Measurements from ENCODE around the gene MMP25. TPM values are rescaled to one million over a fixed set of nuclear protein-coding genes. Genes with fewer than 3 reads are reported as not detected.

MMP25 gene
- total and polyA plus RNA-seq, 10 of the 15 experiments (the other 5 are each of a cell fraction or from before 2014, with no cell fraction given), result 0.03 to 0.36 (median 0.13) TPM; not detected in 1

GRCh38 chr16:3035972-3036725 is 10.2 kb upstream of the MMP25 start:
- BruUV-seq (replicated peaks), result no TSS peak
- ChIA-PET CTCF (interaction anchor here (8.9 to 18.2 kb wide), 2 partner anchors 31 to 92 kb away, joined by 143 to 421 read pairs; no protein-coding TSS in a partner anchor), SMC1A (ENCODE audit: uncharacterized antibody, unreplicated experiment) (no interaction called here), POLR2A (no interaction called here), RAD21 (ENCODE audit: unreplicated experiment) (no interaction called here)
- intact Hi-C loops (cut with micrococcal nuclease; ENCODE audit: unreplicated experiment), result no loop called here
- DNase-seq (ENCODE audit: low read depth, low spot score) (no peak), FAIRE-seq (no peak), ATAC-seq (no peak)
- Histone ChIP-seq H3K4me1 (ENCODE audit: control insufficient read depth, insufficient read depth, low read length) (peaks cover 6% of the 10 kb centered on the region), H3K27me3 (replicated peaks in 1 of 2; ENCODE audit: control insufficient read depth in 2 of 2, insufficient read depth in 2 of 2, low read length in 1 of 2) (peaks cover 8 to 17% of the 10 kb centered on the region in 2 experiments; a peak in 3 of 4 replicates), H3K9ac (ENCODE audit: control insufficient read depth, insufficient read depth, low read length) (no peak overlapping the region), H3K4me3 (no peak overlapping the region), H3K27ac (ENCODE audit: control insufficient read depth, insufficient read depth) (no peak overlapping the region), H4K20me1 (ENCODE audit: control insufficient read depth, insufficient read depth) (no peaks in the 10 kb centered on the region), H3K9me3 (replicated peaks; ENCODE audit: control insufficient read depth, insufficient read depth, low read length) (no peaks in the 10 kb centered on the region), H3K4me2 (ENCODE audit: control insufficient read depth, insufficient read depth) (no peak overlapping the region), H3K79me2 (ENCODE audit: control insufficient read depth, insufficient read depth, low read length) (no peaks in the 10 kb centered on the region), H2AFZ (ENCODE audit: control insufficient read depth, low read depth, low read length) (no peak overlapping the region), H3K36me3 (ENCODE audit: control insufficient read depth in 2 of 2, insufficient read depth in 2 of 2, low read length in 1 of 2) (no peaks in the 10 kb centered on the region)
- 1% methylated on average over 23 of the region's 40 CpGs for WGBS (ENCODE audit: insufficient coverage, insufficient replicate concordance, low lambda C conversion rate, missing lambda C conversion rate)
- TF ChIP-seq MYC (IDR thresholded peaks at IDR 0.05; ENCODE audit: insufficient read depth, insufficient read length, insufficient replicate concordance, low read length, severe bottlenecking) (no peak), SUZ12 (IDR thresholded peaks at IDR 0.05; ENCODE audit: unreplicated experiment) (peak; percentile 86)
- in situ Hi-C loops (cut with MboI), result no loop called here

DNA sequence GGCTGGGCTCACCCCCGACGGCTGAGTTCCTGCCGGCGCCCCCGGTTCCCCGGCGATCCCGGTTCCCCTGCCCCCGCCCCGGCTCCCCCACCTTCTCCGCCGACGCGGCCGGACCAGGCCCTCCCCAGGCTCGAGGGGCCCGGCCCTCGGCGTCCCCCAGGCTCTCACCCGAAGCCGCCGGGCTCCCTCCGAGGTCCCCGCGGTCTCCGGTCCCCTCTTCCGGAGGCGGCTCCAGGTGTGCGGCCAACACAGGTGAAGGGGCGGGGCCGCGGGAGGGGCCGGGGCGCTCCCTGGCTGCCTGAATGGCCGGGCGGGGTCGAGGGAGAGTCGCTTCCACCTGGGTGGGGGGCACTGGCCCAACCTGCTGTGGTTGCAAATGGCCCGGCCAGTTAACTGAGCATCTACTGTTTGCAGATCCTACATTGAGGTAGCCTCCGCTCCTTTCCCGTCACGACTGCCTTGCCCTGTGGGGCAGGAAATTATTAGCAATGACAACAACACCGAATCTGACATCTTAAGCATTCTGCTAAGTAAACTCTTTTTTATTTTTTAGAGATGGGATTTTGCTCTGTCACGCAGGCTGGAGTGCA is 9.5 kb upstream of the MMP25 start, which contains the start of gene BICDL2:
TSS of gene BICDL2 (minus strand) at position 219 of the 590 bp plus-strand sequence. CDS start 1,448 bp downstream, outside the sequence.
- BruUV-seq (replicated peaks), result no TSS peak
- 7% methylated on average over 37 of the region's 44 CpGs for WGBS (ENCODE audit: insufficient coverage, insufficient replicate concordance, low lambda C conversion rate, missing lambda C conversion rate)
- Histone ChIP-seq H3K27me3 (replicated peaks in 1 of 2; ENCODE audit: control insufficient read depth in 2 of 2, insufficient read depth in 2 of 2, low read length in 1 of 2) (peaks cover 8 to 19% of the 10 kb centered on the region in 2 experiments; a peak in 3 of 4 replicates), H2AFZ (ENCODE audit: control insufficient read depth, low read depth, low read length) (no peak within 1 kb of the TSS), H3K79me2 (ENCODE audit: control insufficient read depth, insufficient read depth, low read length) (no peaks in the 10 kb centered on the region), H3K4me2 (ENCODE audit: control insufficient read depth, insufficient read depth) (no peak within 1 kb of the TSS), H4K20me1 (ENCODE audit: control insufficient read depth, insufficient read depth) (no peaks in the 10 kb centered on the region), H3K4me1 (ENCODE audit: control insufficient read depth, insufficient read depth, low read length) (peaks cover 6% of the 10 kb centered on the region), H3K4me3 (no peak within 1 kb of the TSS), H3K9ac (ENCODE audit: control insufficient read depth, insufficient read depth, low read length) (no peak within 1 kb of the TSS), H3K36me3 (ENCODE audit: control insufficient read depth in 2 of 2, insufficient read depth in 2 of 2, low read length in 1 of 2) (no peaks in the 10 kb centered on the region), H3K9me3 (replicated peaks; ENCODE audit: control insufficient read depth, insufficient read depth, low read length) (no peaks in the 10 kb centered on the region), H3K27ac (ENCODE audit: control insufficient read depth, insufficient read depth) (no peak within 1 kb of the TSS)
- ChIA-PET CTCF (interaction anchor here (1.6 to 9.0 kb wide), 2 partner anchors 7 to 92 kb away, joined by 6 to 76 read pairs; no protein-coding TSS in a partner anchor), POLR2A (no interaction called here), SMC1A (ENCODE audit: uncharacterized antibody, unreplicated experiment) (no interaction called here), RAD21 (ENCODE audit: unreplicated experiment) (no interaction called here)
- DNase-seq (ENCODE audit: low read depth, low spot score), result no peak
- intact Hi-C loops (cut with micrococcal nuclease; ENCODE audit: unreplicated experiment), result no loop called here
- no peak for ATAC-seq
- TF ChIP-seq MTA3 (IDR thresholded peaks at IDR 0.05; ENCODE audit: borderline replicate concordance, low read length), result no peak
- TF ChIP-seq EP300 (IDR thresholded peaks at IDR 0.05; ENCODE audit: borderline replicate concordance in 1 of 2, control insufficient read depth in 1 of 2, low read depth in 2 of 2, low read length in 2 of 2), result no peak
- TF ChIP-seq SUZ12 (IDR thresholded peaks at IDR 0.05; ENCODE audit: unreplicated experiment), result peak; percentile 92
- TF ChIP-seq ZBTB4 (CRISPR knock-in tag; IDR thresholded peaks at IDR 0.05), result no peak
- TF ChIP-seq NR2F1 (conservative IDR thresholded peaks at IDR 0.05), result no peak
- in situ Hi-C loops (cut with MboI), result no loop called here
- FAIRE-seq, result no peak
